ENCODE results near the gene ARMC2. TPM values are rescaled to one million over a fixed set of nuclear protein-coding genes. Genes with fewer than 3 reads are reported as not detected.

Gene ARMC2
- total RNA-seq, result 2.8 and 4.2 TPM in 2 replicates

GRCh38 chr6:108848116-108848868, at the start of gene ARMC2:
Gene ARMC2, plus strand, starts transcription at chr6:108848422. Its CDS starts 5,846 bp downstream, at chr6:108854268.

Small RNAs within 50 kb of the gene (small RNA-seq; reads per million reads assigned to genes)
- not detected for gene AL445189.2
- gene Z95118.1, result not detected

Other genes with a start within 250 kb of the ARMC2 start
- gene SESN1, start 246.4 kb downstream of the ARMC2 start, total RNA-seq, result 20.9 and 32.4 TPM in 2 replicates
- gene CEP57L1, start 247.1 kb downstream of the ARMC2 start, total RNA-seq, result 26.9 and 33.8 TPM in 2 replicates

All from articular chondrocyte of knee joint (primary cell).